HepG2 (cell line): Measurements from ENCODE around the gene ABTB2. TPM values are rescaled to one million over a fixed set of nuclear protein-coding genes. Genes with fewer than 3 reads are reported as not detected.
"Not testable (repeated sequence)": the region's sequence is repeated elsewhere in the genome, so short reads cannot be mapped to it uniquely, and the experiment has no call there.

ENCODE experiments used
- ATAC-seq: fragments of 200-7000 bp; cut with Tn5 transposase; 3 replicates; pipeline ENCODE4 v1.9.1; 2020; ENCODE audit warnings: mild to moderate bottlenecking, moderate library complexity
- BruUV-seq: library from RNA; stranded (reverse); fragments of 400-500 nt; replicated peaks from 2 replicates; lab custom pipeline; 2021; lab: Mats Ljungman, UMichigan
- CTCF ChIA-PET: fragments of 300-600 bp; formaldehyde crosslinking; extraction: SDS; loops from one replicate; lab custom pipeline; 2021; ENCODE audit warnings: low total read pairs, inconsistent platforms, low intra/inter-chr PET ratio; lab: Yijun Ruan, JAX
- POLR2A ChIA-PET: fragments of 350-600 bp; sonication (Branson Sonifier 250); formaldehyde crosslinking; loops from one replicate; lab custom pipeline; 2020; ENCODE audit warnings: antibody characterized with exemption, inconsistent platforms; lab: Yijun Ruan, JAX
- DNase-seq: peaks from one replicate; pipeline ENCODE4 v3.0.0-alpha.2; 2015; ENCODE audit warnings: low spot score
- FAIRE-seq: peaks from 3 replicates; lab custom pipeline; 2011; peaks lifted over from hg19 to GRCh38; lab: Jason Lieb, UNC
- H2AFZ ChIP-seq: one replicate; pipeline ENCODE4 v1.6.1; 2011; ENCODE audit warnings: low read length, inconsistent platforms
- H3K27ac ChIP-seq: fragments of 300-600 bp; 3 replicates; pipeline ENCODE4 v1.8.0; 2011; ENCODE audit warnings: mixed run types, mild to moderate bottlenecking, mixed read lengths, low read length, inconsistent platforms; ENCODE audit not compliant: insufficient read depth; ENCODE audit errors: extremely low read length
- H3K27me3 ChIP-seq, 2 experiments: fragments of 200-600 bp in 1 of 2; 2 replicates in 1 of 2; 3 replicates in 1 of 2; pipeline versions ENCODE4 v1.6.0 to v1.8.0; 2011; ENCODE audit warnings: low read length in 2 of 2, mild to moderate bottlenecking in 2 of 2, moderate library complexity in 2 of 2, inconsistent platforms in 1 of 2; ENCODE audit not compliant: insufficient read depth in 2 of 2, control insufficient read depth in 1 of 2
- H3K36me3 ChIP-seq, 2 experiments: fragments of 200-600 bp in 1 of 2; replicated peaks in 1 of 2; 2 replicates in 1 of 2; 3 replicates in 1 of 2; pipeline versions ENCODE4 v1.5.1 to v1.8.0; 2011; ENCODE audit warnings: low read length in 2 of 2, inconsistent platforms in 1 of 2; ENCODE audit not compliant: insufficient read depth in 2 of 2, control insufficient read depth in 1 of 2
- H3K4me1 ChIP-seq: 2 replicates; pipeline ENCODE4 v1.5.1; 2012; ENCODE audit warnings: low read length, inconsistent platforms; ENCODE audit not compliant: insufficient read depth
- H3K4me2 ChIP-seq: 2 replicates; pipeline ENCODE4 v1.6.0; 2011; ENCODE audit warnings: low read depth, low read length, inconsistent platforms
- H3K4me3 ChIP-seq, 3 experiments: fragments of 200-600 bp in 1 of 3; sonication (generic), shearing (Covaris generic) in 1 of 3; replicated peaks in 1 of 3; 2 replicates each; pipeline ENCODE4 v1.5.1; 2011 to 2016; ENCODE audit warnings: low read length in 3 of 3, inconsistent platforms in 2 of 3, low read depth in 2 of 3, mild to moderate bottlenecking in 2 of 3, control low read depth in 1 of 3, mixed read lengths in 1 of 3; ENCODE audit not compliant: insufficient read depth in 1 of 3
- H3K79me2 ChIP-seq: one replicate; pipeline ENCODE4 v1.6.1; 2011; ENCODE audit warnings: low read length, inconsistent platforms; ENCODE audit not compliant: insufficient read depth
- H3K9ac ChIP-seq: 2 replicates; pipeline ENCODE4 v1.6.0; 2011; ENCODE audit warnings: mild to moderate bottlenecking, low read depth, low read length, inconsistent platforms; ENCODE audit not compliant: insufficient read depth
- H3K9me3 ChIP-seq: 2 replicates; pipeline ENCODE4 v1.5.1; 2012; ENCODE audit warnings: mild to moderate bottlenecking, low read length
- H4K20me1 ChIP-seq: 2 replicates; pipeline ENCODE4 v1.6.0; 2011; ENCODE audit warnings: inconsistent platforms, mild to moderate bottlenecking, low read length, moderate library complexity; ENCODE audit not compliant: insufficient read depth
- RAD21 ChIP-seq: fragments of 450-650 bp; formaldehyde crosslinking; IDR thresholded peaks from 2 replicates; pipeline ENCODE4 v1.5.0; 2020; ENCODE audit warnings: mild to moderate bottlenecking
- ZNF430 ChIP-seq: sonication (generic); formaldehyde crosslinking; IDR thresholded peaks from 2 replicates; pipeline ENCODE4 v1.9.0; 2021; ENCODE audit warnings: mild to moderate bottlenecking, missing genetic modification reagents
- ZNF572 ChIP-seq: sonication (generic); formaldehyde crosslinking; IDR thresholded peaks from 2 replicates; pipeline ENCODE4 v1.5.1; 2020; ENCODE audit warnings: mild to moderate bottlenecking, missing genetic modification reagents
- ZNF772 ChIP-seq: sonication (generic); formaldehyde crosslinking; IDR thresholded peaks from 2 replicates; pipeline ENCODE4 v1.5.0; 2020; ENCODE audit warnings: mild to moderate bottlenecking, missing genetic modification reagents
- WGBS: methylation state at CpG from one replicate; pipeline ENCODE4 v1.1.6; 2017; ENCODE audit warnings: low lambda C conversion rate; 5-methylcytosine and 5-hydroxymethylcytosine counted together
- in situ Hi-C: cut with HindIII; loops from 2 replicates; pipeline ENCODE4 v1.10.0; 2017; ENCODE audit warnings: low pct_unique_long_range_greater_than_20kb; ENCODE audit not compliant: extremely low pct_ligation_motif_present
- intact Hi-C: fragments of 100-400 bp; cut with micrococcal nuclease; formaldehyde crosslinking; loops from one replicate; pipeline ENCODE4 v1.10.0; 2022; ENCODE audit not compliant: unreplicated experiment
- polyA plus RNA-seq, 8 experiments: library from polyadenylated mRNA; depleted of rRNA in 3 of 8; stranded (reverse) in 7 of 8; unstranded in 1 of 8; fragments of >200 nt; fragmentation: Illumina TruSeq in 4 of 8; extraction: Trizol in 4 of 8; gene quantifications; 2 replicates each; pipeline versions ENCODE4 v1.2.1 to v1.2.3, GENCODE V29; 2011 to 2016; ENCODE audit warnings: low read depth in 4 of 8, missing spikeins in 1 of 8, mixed read lengths in 1 of 8; ENCODE audit not compliant: insufficient read depth in 1 of 8
- total RNA-seq, 5 experiments: library from RNA; depleted of rRNA; stranded (reverse); fragments of >200 nt; fragmentation: Illumina TruSeq; extraction: Trizol; gene quantifications; 2 replicates each; pipeline ENCODE4 v1.2.3, GENCODE V29; 2016; ENCODE audit warnings: low read depth in 1 of 5
- TF ChIP-seq, protein P1 (sequence below): sonication (generic); formaldehyde crosslinking; IDR thresholded peaks from 2 replicates; pipeline ENCODE4 v1.5.0; 2020; ENCODE audit warnings: missing genetic modification reagents
- TF ChIP-seq, protein P2 (sequence below): sonication (generic); formaldehyde crosslinking; IDR thresholded peaks from 2 replicates; pipeline ENCODE4 v1.4.0; 2020; ENCODE audit warnings: missing genetic modification reagents, mild to moderate bottlenecking, borderline replicate concordance

Gene ABTB2
- total and polyA plus RNA-seq, 2 of the 13 experiments (the other 11 are each of a cell fraction or from before 2014, with no cell fraction given), result 5.1 to 15.4 TPM

DNA sequence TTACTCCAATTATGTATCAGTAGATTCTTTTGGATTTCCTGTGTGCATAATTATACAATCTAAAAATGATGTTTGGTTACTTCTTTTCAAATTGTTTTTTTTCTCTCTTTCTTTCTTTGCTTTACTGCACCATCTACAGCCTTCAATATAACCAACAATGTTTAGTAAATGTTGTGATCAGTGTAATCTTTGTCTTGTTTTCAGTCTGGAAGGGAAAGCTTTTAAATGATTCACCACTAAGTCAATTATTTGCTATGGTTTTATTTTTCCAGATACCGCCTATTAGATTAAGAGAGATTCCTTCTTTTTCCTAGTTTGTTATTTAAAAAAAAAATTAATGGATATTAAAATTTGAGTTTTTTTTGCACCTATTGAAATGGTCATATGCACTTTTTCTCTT lies 29.8 kb upstream of the ABTB2 start:
- Histone ChIP-seq H2AFZ (no peak overlapping the region), H4K20me1 (no peaks in the 10 kb centered on the region), H3K9me3 (no peaks in the 10 kb centered on the region), H3K27ac (no peak overlapping the region), H3K4me3 (no peak overlapping the region), H3K27me3 (no peaks in the 10 kb centered on the region), H3K36me3 (no peaks in the 10 kb centered on the region), H3K79me2 (no peaks in the 10 kb centered on the region), H3K4me1 (no peaks in the 10 kb centered on the region), H3K4me2 (no peak overlapping the region), H3K9ac (no peak overlapping the region)
- no peak for DNase-seq
- no TSS peak for BruUV-seq
- in situ Hi-C loops (no loop called here), intact Hi-C loops (no loop called here)
- ChIA-PET CTCF (no interaction called here), POLR2A (no interaction called here)
- 39% methylated on average over 1 of the region's 1 CpG for WGBS
- ATAC-seq, result no peak
- TF ChIP-seq ZNF572 (no peak), RAD21 (CRISPR knock-in tag) (no peak), ZNF772 (CRISPR knock-in tag) (no peak), ZNF430 (CRISPR knock-in tag) (no peak)
- TF ChIP-seq, protein P1, sequence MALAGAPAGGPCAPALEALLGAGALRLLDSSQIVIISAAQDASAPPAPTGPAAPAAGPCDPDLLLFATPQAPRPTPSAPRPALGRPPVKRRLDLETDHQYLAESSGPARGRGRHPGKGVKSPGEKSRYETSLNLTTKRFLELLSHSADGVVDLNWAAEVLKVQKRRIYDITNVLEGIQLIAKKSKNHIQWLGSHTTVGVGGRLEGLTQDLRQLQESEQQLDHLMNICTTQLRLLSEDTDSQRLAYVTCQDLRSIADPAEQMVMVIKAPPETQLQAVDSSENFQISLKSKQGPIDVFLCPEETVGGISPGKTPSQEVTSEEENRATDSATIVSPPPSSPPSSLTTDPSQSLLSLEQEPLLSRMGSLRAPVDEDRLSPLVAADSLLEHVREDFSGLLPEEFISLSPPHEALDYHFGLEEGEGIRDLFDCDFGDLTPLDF, result no peak
- TF ChIP-seq, protein P2, sequence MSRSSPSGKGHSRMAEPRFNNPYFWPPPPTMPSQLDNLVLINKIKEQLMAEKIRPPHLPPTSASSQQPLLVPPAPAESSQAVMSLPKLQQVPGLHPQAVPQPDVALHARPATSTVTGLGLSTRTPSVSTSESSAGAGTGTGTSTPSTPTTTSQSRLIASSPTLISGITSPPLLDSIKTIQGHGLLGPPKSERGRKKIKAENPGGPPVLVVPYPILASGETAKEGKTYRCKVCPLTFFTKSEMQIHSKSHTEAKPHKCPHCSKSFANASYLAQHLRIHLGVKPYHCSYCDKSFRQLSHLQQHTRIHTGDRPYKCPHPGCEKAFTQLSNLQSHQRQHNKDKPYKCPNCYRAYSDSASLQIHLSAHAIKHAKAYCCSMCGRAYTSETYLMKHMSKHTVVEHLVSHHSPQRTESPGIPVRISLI, result no peak
- no peak for FAIRE-seq

DNA sequence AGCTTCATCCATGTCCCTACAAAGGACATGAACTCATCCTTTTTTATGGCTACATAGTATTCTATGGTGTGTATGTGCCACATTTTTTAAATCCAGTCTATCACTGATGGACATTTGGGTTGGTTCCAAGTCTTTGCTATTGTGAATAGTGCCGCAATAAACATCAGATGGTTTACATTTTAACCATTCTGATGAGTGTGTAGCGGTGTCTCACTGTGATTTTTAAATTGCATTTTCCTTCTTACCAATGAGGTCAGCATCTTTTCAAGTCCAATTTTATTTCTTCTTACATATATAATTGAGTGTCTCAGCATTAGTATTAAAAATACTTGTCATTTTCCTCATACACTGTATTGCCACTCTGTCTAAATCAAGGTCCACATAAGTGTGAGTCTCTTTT lies 28.5 kb upstream of the ABTB2 start:
- WGBS, result 46% methylated on average over 2 of the region's 2 CpGs
- POLR2A ChIA-PET, result not testable (repeated sequence)

More for the DNA sequence above, 28.5 kb upstream of the ABTB2 start:
- H4K20me1 ChIP-seq, ATAC-seq, H3K36me3 ChIP-seq, H3K9ac ChIP-seq, H3K4me1 ChIP-seq, H3K4me2 ChIP-seq, H2AFZ ChIP-seq, FAIRE-seq, H3K9me3 ChIP-seq, BruUV-seq, H3K27me3 ChIP-seq, CTCF ChIA-PET, in situ Hi-C loops, intact Hi-C loops, H3K79me2 ChIP-seq, DNase-seq, H3K27ac ChIP-seq, H3K4me3 ChIP-seq: not testable (repeated sequence)
